Measurements from ENCODE around the gene EIF4E2. TPM values are rescaled to one million over a fixed set of nuclear protein-coding genes. Genes with fewer than 3 reads are reported as not detected.

The EIF4E2 gene
- total and polyA plus RNA-seq, 2 donors (not counting 3 experiments of a cell fraction or from before 2014, with no cell fraction given): 50.0 to 96.5 TPM

DNA sequence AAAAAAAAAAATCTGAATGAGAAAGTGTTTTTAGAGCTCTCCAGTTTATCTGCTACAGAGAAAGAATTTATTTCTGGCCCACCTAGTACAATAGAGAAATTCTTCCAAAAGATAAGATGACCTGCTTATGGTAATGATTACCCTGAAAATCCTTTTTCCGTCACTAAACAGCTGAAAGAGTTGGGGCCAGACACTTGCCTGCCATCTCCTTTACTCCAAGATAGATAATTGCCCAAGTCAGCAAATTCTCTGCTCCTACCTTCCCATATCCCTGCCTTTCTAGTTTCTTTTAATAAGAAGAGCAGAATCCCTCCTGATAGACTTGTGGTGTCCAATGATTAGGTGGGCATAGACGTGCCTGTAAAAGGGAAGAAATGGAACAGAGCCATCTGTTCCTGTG, 28.1 kb downstream of the EIF4E2 start:
- FAIRE-seq (no peak), DNase-seq (ENCODE audit: low read depth, low spot score) (no peak)
- ChIA-PET POLR2A (no interaction called here), CTCF (interaction anchor here (0.7 to 1.1 kb wide), 2 partner anchors 10 to 92 kb away, joined by 3 to 4 read pairs; no protein-coding TSS in a partner anchor)
- H3K4me1 ChIP-seq (ENCODE audit: control insufficient read depth, extremely low read depth, insufficient read depth, low read length): no peaks in the 10 kb centered on the region
- no peak overlapping the region for H3K27ac ChIP-seq (ENCODE audit: insufficient read depth, low read depth, low read length)
- H3K4me3 ChIP-seq (replicated peaks in 1 of 3; ENCODE audit: insufficient read depth in 1 of 3, low read depth in 1 of 3, low read length in 3 of 3): no peak overlapping the region
- H3K79me2 ChIP-seq (ENCODE audit: control insufficient read depth, insufficient read depth, low read length): no peaks in the 10 kb centered on the region
- TF ChIP-seq, protein P1, sequence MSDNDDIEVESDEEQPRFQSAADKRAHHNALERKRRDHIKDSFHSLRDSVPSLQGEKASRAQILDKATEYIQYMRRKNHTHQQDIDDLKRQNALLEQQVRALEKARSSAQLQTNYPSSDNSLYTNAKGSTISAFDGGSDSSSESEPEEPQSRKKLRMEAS (IDR thresholded peaks at IDR 0.05; ENCODE audit: insufficient read depth, insufficient read length): no peak
- TF ChIP-seq GATA2 (IDR thresholded peaks at IDR 0.05; ENCODE audit: insufficient read depth, insufficient read length, low read depth, low read length): no peak
- no peak for TF ChIP-seq EZH2 (IDR thresholded peaks at IDR 0.05; ENCODE audit: borderline replicate concordance, low read depth, low read length, severe bottlenecking)
- TF ChIP-seq, protein P2, sequence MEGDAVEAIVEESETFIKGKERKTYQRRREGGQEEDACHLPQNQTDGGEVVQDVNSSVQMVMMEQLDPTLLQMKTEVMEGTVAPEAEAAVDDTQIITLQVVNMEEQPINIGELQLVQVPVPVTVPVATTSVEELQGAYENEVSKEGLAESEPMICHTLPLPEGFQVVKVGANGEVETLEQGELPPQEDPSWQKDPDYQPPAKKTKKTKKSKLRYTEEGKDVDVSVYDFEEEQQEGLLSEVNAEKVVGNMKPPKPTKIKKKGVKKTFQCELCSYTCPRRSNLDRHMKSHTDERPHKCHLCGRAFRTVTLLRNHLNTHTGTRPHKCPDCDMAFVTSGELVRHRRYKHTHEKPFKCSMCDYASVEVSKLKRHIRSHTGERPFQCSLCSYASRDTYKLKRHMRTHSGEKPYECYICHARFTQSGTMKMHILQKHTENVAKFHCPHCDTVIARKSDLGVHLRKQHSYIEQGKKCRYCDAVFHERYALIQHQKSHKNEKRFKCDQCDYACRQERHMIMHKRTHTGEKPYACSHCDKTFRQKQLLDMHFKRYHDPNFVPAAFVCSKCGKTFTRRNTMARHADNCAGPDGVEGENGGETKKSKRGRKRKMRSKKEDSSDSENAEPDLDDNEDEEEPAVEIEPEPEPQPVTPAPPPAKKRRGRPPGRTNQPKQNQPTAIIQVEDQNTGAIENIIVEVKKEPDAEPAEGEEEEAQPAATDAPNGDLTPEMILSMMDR (IDR thresholded peaks at IDR 0.05; ENCODE audit: extremely low read depth in 1 of 2, insufficient read depth in 1 of 2, low read depth in 1 of 2, low read length in 2 of 2): no peak
- no peak for TF ChIP-seq MYC (IDR thresholded peaks at IDR 0.05; ENCODE audit: low read depth, low read length)
- no peak for TF ChIP-seq POLR2AphosphoS5 (IDR thresholded peaks at IDR 0.05; ENCODE audit: insufficient read depth, low read depth, low read length)
- TF ChIP-seq FOS (IDR thresholded peaks at IDR 0.05; ENCODE audit: borderline replicate concordance, insufficient read depth, low read length): no peak
- no peak overlapping the region for H3K9ac ChIP-seq (replicated peaks; ENCODE audit: extremely low read depth, insufficient read depth, low read length)
- peaks cover 0 to 16% of the 10 kb centered on the region in 2 experiments for H3K36me3 ChIP-seq (ENCODE audit: control insufficient read depth in 2 of 2, extremely low read depth in 1 of 2, insufficient read depth in 2 of 2, low read length in 2 of 2)
- no peaks in the 10 kb centered on the region for H4K20me1 ChIP-seq (replicated peaks; ENCODE audit: control insufficient read depth, extremely low read depth, insufficient read depth, low read length)
- no peaks in the 10 kb centered on the region for H3K27me3 ChIP-seq (ENCODE audit: control insufficient read depth in 2 of 2, insufficient read depth in 2 of 2, low read length in 2 of 2)
- intact Hi-C loops (cut with micrococcal nuclease) (no loop called here), dilution Hi-C loops (cut with MboI; ENCODE audit: extremely low pct_ligation_motif_present, low sequenced_read_pairs) (no loop called here)
- H3K9me3 ChIP-seq (replicated peaks; ENCODE audit: control insufficient read depth, insufficient read depth, low read length): no peaks in the 10 kb centered on the region
- BruUV-seq (replicated peaks): no TSS peak
- H3K4me2 ChIP-seq (ENCODE audit: insufficient read depth, low read length): no peak overlapping the region
- H3K9me1 ChIP-seq (replicated peaks; ENCODE audit: control insufficient read depth, extremely low read depth, insufficient read depth, low read length): no peaks in the 10 kb centered on the region
- H2AFZ ChIP-seq (ENCODE audit: low read depth, low read length): no peak overlapping the region

Measured in endothelial cell of umbilical vein (primary cell).